Hindlimb muscle (tissue), 1 donor: ENCODE measurements around the gene ADGRG4. TPM values are rescaled to one million over a fixed set of nuclear protein-coding genes. Genes with fewer than 3 reads are reported as not detected.
"Not testable (repeated sequence)": the region's sequence is repeated elsewhere in the genome, so short reads cannot be mapped to it uniquely, and the experiment has no call there.

Experiments
- DNase-seq: peaks from one replicate; pipeline ENCODE4 v3.0.0-alpha.2; 2013
- polyA plus RNA-seq: library from polyadenylated mRNA; unstranded; fragments of 120-200 nt; gene quantifications from one replicate; pipeline ENCODE4 v1.2.1, GENCODE V29; 2013; ENCODE audit not compliant: insufficient read length

ADGRG4 gene
- not detected for polyA plus RNA-seq

- not testable (repeated sequence) for DNase-seq
These were observed at the start of gene ADGRG4 for GRCh38 chrX:136300721-136301120. Gene ADGRG4 (plus strand): TSS chrX:136300963. CDS start chrX:136308778, 7,815 bp downstream.

GRCh38 chrX:136251041-136251991 is 49.4 kb upstream of the ADGRG4 start, which contains the start of gene MAP7D3:
Gene MAP7D3 (minus strand): TSS chrX:136251400. CDS start chrX:136251358, 42 bp downstream.
- peak; percentile 49 for DNase-seq

- peak; percentile 23 for DNase-seq
These were observed 45.2 kb upstream of the ADGRG4 start for GRCh38 chrX:136255541-136255940.

- DNase-seq: peak; percentile 46
These were observed 44.7 kb upstream of the ADGRG4 start for GRCh38 chrX:136256026-136256425.

- DNase-seq: no peak
These were observed 41.8 kb upstream of the ADGRG4 start for GRCh38 chrX:136258951-136259350.

- peak; percentile 36 for DNase-seq
These were observed 41.2 kb upstream of the ADGRG4 start for GRCh38 chrX:136259543-136259942.

- no peak for DNase-seq
These were observed 40.0 kb upstream of the ADGRG4 start for GRCh38 chrX:136260776-136261175.

GRCh38 chrX:136261321-136261720 is 39.4 kb upstream of the ADGRG4 start:
- no peak for DNase-seq

GRCh38 chrX:136262243-136262642 is 38.5 kb upstream of the ADGRG4 start:
- DNase-seq: no peak

- no peak for DNase-seq
These were observed 37.9 kb upstream of the ADGRG4 start for GRCh38 chrX:136262812-136263315.

- no peak for DNase-seq
These were observed 33.9 kb upstream of the ADGRG4 start for GRCh38 chrX:136266828-136267227.

GRCh38 chrX:136268051-136269048 is 32.4 kb upstream of the ADGRG4 start:
- DNase-seq: peak; percentile 37

- DNase-seq: no peak
These were observed 30.8 kb upstream of the ADGRG4 start for GRCh38 chrX:136269921-136270320.

- DNase-seq: no peak
These were observed 29.5 kb upstream of the ADGRG4 start for GRCh38 chrX:136271300-136271699.

- DNase-seq: no peak
These were observed 28.4 kb upstream of the ADGRG4 start for GRCh38 chrX:136272325-136272724.

- no peak for DNase-seq
These were observed 26.8 kb upstream of the ADGRG4 start for GRCh38 chrX:136273986-136274385.

- no peak for DNase-seq
These were observed 25.2 kb upstream of the ADGRG4 start for GRCh38 chrX:136275553-136275952.

GRCh38 chrX:136286375-136286774 is 14.4 kb upstream of the ADGRG4 start:
- DNase-seq: not testable (repeated sequence)

GRCh38 chrX:136291824-136292223 is 8.9 kb upstream of the ADGRG4 start:
- no peak for DNase-seq

- no peak for DNase-seq
These were observed 8.1 kb upstream of the ADGRG4 start for GRCh38 chrX:136292656-136293055.

- DNase-seq: no peak
These were observed 5.4 kb upstream of the ADGRG4 start for GRCh38 chrX:136295380-136295779.

- no peak for DNase-seq
These were observed 2.3 kb downstream of the ADGRG4 start for GRCh38 chrX:136303041-136303440.

GRCh38 chrX:136304493-136304892 is 3.7 kb downstream of the ADGRG4 start:
- DNase-seq: no peak
